GM12873 (cell line): ENCODE data around the gene IYD.

Experiments
- CTCF ChIP-seq: IDR thresholded peaks from 2 replicates; pipeline ENCODE4 v1.5.1; 2012; ENCODE audit warnings: low read depth, mild to moderate bottlenecking, moderate library complexity, low read length, control low read depth; ENCODE audit not compliant: insufficient read depth; ENCODE audit errors: missing control alignments

The IYD gene

GRCh38 chr6:150435360-150435759 is 66.5 kb downstream of the IYD start:
- TF ChIP-seq CTCF = no peak

GRCh38 chr6:150435832-150436231 is 67.0 kb downstream of the IYD start:
- TF ChIP-seq CTCF = no peak

GRCh38 chr6:150439373-150439772 is 70.6 kb downstream of the IYD start:
- TF ChIP-seq CTCF = no peak

- no peak for TF ChIP-seq CTCF
Observed at GRCh38 chr6:150443621-150444020, 74.8 kb downstream of the IYD start.

GRCh38 chr6:150444308-150444707 is 75.5 kb downstream of the IYD start:
- TF ChIP-seq CTCF = no peak

GRCh38 chr6:150445486-150445885 is 76.7 kb downstream of the IYD start:
- TF ChIP-seq CTCF = no peak

- no peak for TF ChIP-seq CTCF
Observed at GRCh38 chr6:150448221-150448620, 79.4 kb downstream of the IYD start.
